Measurements from ENCODE around the gene LRG1. TPM values are rescaled to one million over a fixed set of nuclear protein-coding genes. Genes with fewer than 3 reads are reported as not detected.

Gene LRG1
- total RNA-seq, 1 experiment from 2014 or later = 0.81 TPM

GRCh38 chr19:4538601-4538954 is 1.3 kb downstream of the LRG1 start (continued):
- TF ChIP-seq ZNF416 (CRISPR knock-in tag; IDR thresholded peaks at IDR 0.05) (no peak), JUN (CRISPR knock-in tag; IDR thresholded peaks at IDR 0.05) (no peak), ATF1 (CRISPR knock-in tag; IDR thresholded peaks at IDR 0.05) (no peak), STAT6 (CRISPR knock-in tag; conservative IDR thresholded peaks at IDR 0.05; ENCODE audit: low read depth) (no peak), USF1 (CRISPR knock-in tag; IDR thresholded peaks at IDR 0.05) (no peak), CREB1 (CRISPR knock-in tag; IDR thresholded peaks at IDR 0.05) (no peak), ATF6 (CRISPR knock-in tag; IDR thresholded peaks at IDR 0.05) (no peak)

GRCh38 chr19:4537953-4538600 is 1.8 kb downstream of the LRG1 start:
- ATAC-seq (peak; percentile 12), DNase-seq (ENCODE audit: low spot score) (peak; percentile 43)
- peaks cover 48% of the 10 kb centered on the region for H3K27me3 Mint-ChIP-seq (ENCODE audit: low read depth)
- no peak overlapping the region for H3K27ac Mint-ChIP-seq
- peaks cover 4% of the 10 kb centered on the region for H3K9me3 Mint-ChIP-seq
- CTCF ChIA-PET = interaction anchor here (1.0 to 11.1 kb wide), 5 partner anchors 10 to 95 kb away, joined by 3 to 285 read pairs (median 5); no protein-coding TSS in a partner anchor
- no peak overlapping the region for H3K4me3 Mint-ChIP-seq
- POLR2A ChIA-PET = no interaction called here
- peaks cover 4% of the 10 kb centered on the region; the same call in 1 of the 2 replicates for H3K4me1 Mint-ChIP-seq
- H3K36me3 Mint-ChIP-seq = peaks cover 3% of the 10 kb centered on the region; the same call in 1 of the 2 replicates
- TF ChIP-seq USF2 (CRISPR knock-in tag; IDR thresholded peaks at IDR 0.05) = no peak
- TF ChIP-seq TEAD1 (CRISPR knock-in tag; IDR thresholded peaks at IDR 0.05) = no peak
- no peak for TF ChIP-seq ZNF671 (CRISPR knock-in tag; IDR thresholded peaks at IDR 0.05)
- TF ChIP-seq, protein P1, sequence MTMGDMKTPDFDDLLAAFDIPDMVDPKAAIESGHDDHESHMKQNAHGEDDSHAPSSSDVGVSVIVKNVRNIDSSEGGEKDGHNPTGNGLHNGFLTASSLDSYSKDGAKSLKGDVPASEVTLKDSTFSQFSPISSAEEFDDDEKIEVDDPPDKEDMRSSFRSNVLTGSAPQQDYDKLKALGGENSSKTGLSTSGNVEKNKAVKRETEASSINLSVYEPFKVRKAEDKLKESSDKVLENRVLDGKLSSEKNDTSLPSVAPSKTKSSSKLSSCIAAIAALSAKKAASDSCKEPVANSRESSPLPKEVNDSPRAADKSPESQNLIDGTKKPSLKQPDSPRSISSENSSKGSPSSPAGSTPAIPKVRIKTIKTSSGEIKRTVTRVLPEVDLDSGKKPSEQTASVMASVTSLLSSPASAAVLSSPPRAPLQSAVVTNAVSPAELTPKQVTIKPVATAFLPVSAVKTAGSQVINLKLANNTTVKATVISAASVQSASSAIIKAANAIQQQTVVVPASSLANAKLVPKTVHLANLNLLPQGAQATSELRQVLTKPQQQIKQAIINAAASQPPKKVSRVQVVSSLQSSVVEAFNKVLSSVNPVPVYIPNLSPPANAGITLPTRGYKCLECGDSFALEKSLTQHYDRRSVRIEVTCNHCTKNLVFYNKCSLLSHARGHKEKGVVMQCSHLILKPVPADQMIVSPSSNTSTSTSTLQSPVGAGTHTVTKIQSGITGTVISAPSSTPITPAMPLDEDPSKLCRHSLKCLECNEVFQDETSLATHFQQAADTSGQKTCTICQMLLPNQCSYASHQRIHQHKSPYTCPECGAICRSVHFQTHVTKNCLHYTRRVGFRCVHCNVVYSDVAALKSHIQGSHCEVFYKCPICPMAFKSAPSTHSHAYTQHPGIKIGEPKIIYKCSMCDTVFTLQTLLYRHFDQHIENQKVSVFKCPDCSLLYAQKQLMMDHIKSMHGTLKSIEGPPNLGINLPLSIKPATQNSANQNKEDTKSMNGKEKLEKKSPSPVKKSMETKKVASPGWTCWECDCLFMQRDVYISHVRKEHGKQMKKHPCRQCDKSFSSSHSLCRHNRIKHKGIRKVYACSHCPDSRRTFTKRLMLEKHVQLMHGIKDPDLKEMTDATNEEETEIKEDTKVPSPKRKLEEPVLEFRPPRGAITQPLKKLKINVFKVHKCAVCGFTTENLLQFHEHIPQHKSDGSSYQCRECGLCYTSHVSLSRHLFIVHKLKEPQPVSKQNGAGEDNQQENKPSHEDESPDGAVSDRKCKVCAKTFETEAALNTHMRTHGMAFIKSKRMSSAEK (CRISPR knock-in tag; IDR thresholded peaks at IDR 0.05; ENCODE audit: borderline replicate concordance) = no peak
- TF ChIP-seq ZNF396 (CRISPR knock-in tag; IDR thresholded peaks at IDR 0.05; ENCODE audit: borderline replicate concordance) = no peak
- no peak for TF ChIP-seq ERG (CRISPR knock-in tag; IDR thresholded peaks at IDR 0.05)
- no peak for TF ChIP-seq RELA (CRISPR knock-in tag; IDR thresholded peaks at IDR 0.05; ENCODE audit: borderline replicate concordance)
- TF ChIP-seq, protein P2, sequence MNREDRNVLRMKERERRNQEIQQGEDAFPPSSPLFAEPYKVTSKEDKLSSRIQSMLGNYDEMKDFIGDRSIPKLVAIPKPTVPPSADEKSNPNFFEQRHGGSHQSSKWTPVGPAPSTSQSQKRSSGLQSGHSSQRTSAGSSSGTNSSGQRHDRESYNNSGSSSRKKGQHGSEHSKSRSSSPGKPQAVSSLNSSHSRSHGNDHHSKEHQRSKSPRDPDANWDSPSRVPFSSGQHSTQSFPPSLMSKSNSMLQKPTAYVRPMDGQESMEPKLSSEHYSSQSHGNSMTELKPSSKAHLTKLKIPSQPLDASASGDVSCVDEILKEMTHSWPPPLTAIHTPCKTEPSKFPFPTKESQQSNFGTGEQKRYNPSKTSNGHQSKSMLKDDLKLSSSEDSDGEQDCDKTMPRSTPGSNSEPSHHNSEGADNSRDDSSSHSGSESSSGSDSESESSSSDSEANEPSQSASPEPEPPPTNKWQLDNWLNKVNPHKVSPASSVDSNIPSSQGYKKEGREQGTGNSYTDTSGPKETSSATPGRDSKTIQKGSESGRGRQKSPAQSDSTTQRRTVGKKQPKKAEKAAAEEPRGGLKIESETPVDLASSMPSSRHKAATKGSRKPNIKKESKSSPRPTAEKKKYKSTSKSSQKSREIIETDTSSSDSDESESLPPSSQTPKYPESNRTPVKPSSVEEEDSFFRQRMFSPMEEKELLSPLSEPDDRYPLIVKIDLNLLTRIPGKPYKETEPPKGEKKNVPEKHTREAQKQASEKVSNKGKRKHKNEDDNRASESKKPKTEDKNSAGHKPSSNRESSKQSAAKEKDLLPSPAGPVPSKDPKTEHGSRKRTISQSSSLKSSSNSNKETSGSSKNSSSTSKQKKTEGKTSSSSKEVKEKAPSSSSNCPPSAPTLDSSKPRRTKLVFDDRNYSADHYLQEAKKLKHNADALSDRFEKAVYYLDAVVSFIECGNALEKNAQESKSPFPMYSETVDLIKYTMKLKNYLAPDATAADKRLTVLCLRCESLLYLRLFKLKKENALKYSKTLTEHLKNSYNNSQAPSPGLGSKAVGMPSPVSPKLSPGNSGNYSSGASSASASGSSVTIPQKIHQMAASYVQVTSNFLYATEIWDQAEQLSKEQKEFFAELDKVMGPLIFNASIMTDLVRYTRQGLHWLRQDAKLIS (CRISPR knock-in tag; IDR thresholded peaks at IDR 0.05; ENCODE audit: borderline replicate concordance) = no peak
- TF ChIP-seq NFYB (CRISPR knock-in tag; conservative IDR thresholded peaks at IDR 0.05; ENCODE audit: low read depth) = no peak
- no peak for TF ChIP-seq ZNF423 (CRISPR knock-in tag; IDR thresholded peaks at IDR 0.05)
- TF ChIP-seq ESRRA (CRISPR knock-in tag; IDR thresholded peaks at IDR 0.05; ENCODE audit: borderline replicate concordance) = no peak
- TF ChIP-seq ATF1 (CRISPR knock-in tag; IDR thresholded peaks at IDR 0.05) = no peak
- TF ChIP-seq, protein P3, sequence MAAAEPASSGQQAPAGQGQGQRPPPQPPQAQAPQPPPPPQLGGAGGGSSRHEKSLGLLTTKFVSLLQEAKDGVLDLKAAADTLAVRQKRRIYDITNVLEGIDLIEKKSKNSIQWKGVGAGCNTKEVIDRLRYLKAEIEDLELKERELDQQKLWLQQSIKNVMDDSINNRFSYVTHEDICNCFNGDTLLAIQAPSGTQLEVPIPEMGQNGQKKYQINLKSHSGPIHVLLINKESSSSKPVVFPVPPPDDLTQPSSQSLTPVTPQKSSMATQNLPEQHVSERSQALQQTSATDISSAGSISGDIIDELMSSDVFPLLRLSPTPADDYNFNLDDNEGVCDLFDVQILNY (CRISPR knock-in tag; IDR thresholded peaks at IDR 0.05) = no peak

Measured in WTC11 (cell line).